ENCODE results near the gene BNC2.

DNA sequence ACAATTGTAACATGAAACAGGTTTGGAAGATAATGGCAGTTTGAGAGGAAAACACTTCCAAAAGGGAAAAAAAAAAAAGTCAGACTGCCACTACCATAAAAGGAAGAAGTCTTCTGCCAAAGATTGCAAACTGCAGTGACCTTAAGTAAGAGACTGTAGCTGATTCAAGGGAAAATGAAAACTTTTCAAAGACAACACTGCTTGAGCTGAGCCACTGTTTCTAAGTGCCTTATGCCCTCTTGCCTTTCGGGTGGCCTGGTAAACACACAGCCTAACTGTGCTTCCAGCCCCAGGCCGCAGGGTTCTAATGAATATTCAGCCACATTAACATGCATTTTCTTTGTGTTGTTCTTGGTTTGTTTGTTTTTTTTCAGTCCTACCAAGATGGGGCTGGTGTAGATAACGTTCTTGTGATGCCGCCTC lies 354.6 kb downstream of the BNC2 start:
- TF ChIP-seq, protein P1, sequence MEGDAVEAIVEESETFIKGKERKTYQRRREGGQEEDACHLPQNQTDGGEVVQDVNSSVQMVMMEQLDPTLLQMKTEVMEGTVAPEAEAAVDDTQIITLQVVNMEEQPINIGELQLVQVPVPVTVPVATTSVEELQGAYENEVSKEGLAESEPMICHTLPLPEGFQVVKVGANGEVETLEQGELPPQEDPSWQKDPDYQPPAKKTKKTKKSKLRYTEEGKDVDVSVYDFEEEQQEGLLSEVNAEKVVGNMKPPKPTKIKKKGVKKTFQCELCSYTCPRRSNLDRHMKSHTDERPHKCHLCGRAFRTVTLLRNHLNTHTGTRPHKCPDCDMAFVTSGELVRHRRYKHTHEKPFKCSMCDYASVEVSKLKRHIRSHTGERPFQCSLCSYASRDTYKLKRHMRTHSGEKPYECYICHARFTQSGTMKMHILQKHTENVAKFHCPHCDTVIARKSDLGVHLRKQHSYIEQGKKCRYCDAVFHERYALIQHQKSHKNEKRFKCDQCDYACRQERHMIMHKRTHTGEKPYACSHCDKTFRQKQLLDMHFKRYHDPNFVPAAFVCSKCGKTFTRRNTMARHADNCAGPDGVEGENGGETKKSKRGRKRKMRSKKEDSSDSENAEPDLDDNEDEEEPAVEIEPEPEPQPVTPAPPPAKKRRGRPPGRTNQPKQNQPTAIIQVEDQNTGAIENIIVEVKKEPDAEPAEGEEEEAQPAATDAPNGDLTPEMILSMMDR (IDR thresholded peaks at IDR 0.05), result no peak
- TF ChIP-seq POLR2A (IDR thresholded peaks at IDR 0.05), result no peak

All from Peyer's patch (tissue), 4 donors.